ENCODE data around the gene LMAN2L. TPM values are rescaled to one million over a fixed set of nuclear protein-coding genes. Genes with fewer than 3 reads are reported as not detected.
"Not testable (repeated sequence)": the region's sequence is repeated elsewhere in the genome, so short reads cannot be mapped to it uniquely, and the experiment has no call there.

The LMAN2L gene
- total and polyA plus RNA-seq, 2 donors: 10.9 to 16.0 TPM

GRCh38 chr2:96668771-96669170 lies 71.1 kb downstream of the LMAN2L start:
- DNase-seq (ENCODE audit: low read depth in 6 of 9, low spot score in 9 of 9): no peak

GRCh38 chr2:96665717-96666116 lies 74.1 kb downstream of the LMAN2L start:
- not testable (repeated sequence) for H3K27me3 ChIP-seq (ENCODE audit: control insufficient read depth in 2 of 2, insufficient read depth in 1 of 2, low read length in 1 of 2); H3K4me3 ChIP-seq (ENCODE audit: low read length in 2 of 2); H3K4me1 ChIP-seq (ENCODE audit: control insufficient read depth in 2 of 2, insufficient read depth in 2 of 2, low read length in 2 of 2); H3K27ac ChIP-seq (ENCODE audit: low read depth in 1 of 2, low read length in 1 of 2); DNase-seq (ENCODE audit: low read depth in 6 of 9, low spot score in 9 of 9); H3K36me3 ChIP-seq (ENCODE audit: control insufficient read depth in 2 of 2, insufficient read depth in 2 of 2, low read length in 1 of 2); H3K9me3 ChIP-seq (ENCODE audit: control insufficient read depth in 2 of 2, insufficient read depth in 1 of 2, low read length in 1 of 2)
- 96% methylated on average over 3 of the region's 3 CpGs for WGBS

More at GRCh38 chr2:96668771-96669170, 71.1 kb downstream of the LMAN2L start:
- Histone ChIP-seq H3K4me1 (ENCODE audit: control insufficient read depth in 2 of 2, insufficient read depth in 2 of 2, low read length in 2 of 2) (no peaks in the 10 kb centered on the region), H3K27ac (ENCODE audit: low read depth in 1 of 2, low read length in 1 of 2) (no peak overlapping the region), H3K36me3 (ENCODE audit: control insufficient read depth in 2 of 2, insufficient read depth in 2 of 2, low read length in 1 of 2) (no peaks in the 10 kb centered on the region), H3K4me3 (ENCODE audit: low read length in 2 of 2) (no peak overlapping the region), H3K27me3 (ENCODE audit: control insufficient read depth in 2 of 2, insufficient read depth in 1 of 2, low read length in 1 of 2) (no peaks in the 10 kb centered on the region), H3K9me3 (ENCODE audit: control insufficient read depth in 2 of 2, insufficient read depth in 1 of 2, low read length in 1 of 2) (no peaks in the 10 kb centered on the region)
- WGBS: 82% methylated on average over 11 of the region's 11 CpGs

GRCh38 chr2:96665083-96665569 lies 74.7 kb downstream of the LMAN2L start:
- H3K36me3 ChIP-seq (ENCODE audit: control insufficient read depth in 2 of 2, insufficient read depth in 2 of 2, low read length in 1 of 2): no peaks in the 10 kb centered on the region
- no peaks in the 10 kb centered on the region for H3K9me3 ChIP-seq (ENCODE audit: control insufficient read depth in 2 of 2, insufficient read depth in 1 of 2, low read length in 1 of 2)
- H3K27me3 ChIP-seq (ENCODE audit: control insufficient read depth in 2 of 2, insufficient read depth in 1 of 2, low read length in 1 of 2): no peaks in the 10 kb centered on the region
- H3K4me3 ChIP-seq (ENCODE audit: low read length in 2 of 2): no peak overlapping the region
- H3K4me1 ChIP-seq (ENCODE audit: control insufficient read depth in 2 of 2, insufficient read depth in 2 of 2, low read length in 2 of 2): no peaks in the 10 kb centered on the region
- no peak for DNase-seq (ENCODE audit: low read depth in 6 of 9, low spot score in 9 of 9)
- WGBS: 96% methylated on average over 3 of the region's 3 CpGs
- no peak overlapping the region for H3K27ac ChIP-seq (ENCODE audit: low read depth in 1 of 2, low read length in 1 of 2)

GRCh38 chr2:96664366-96664925 lies 75.4 kb downstream of the LMAN2L start:
- no peaks in the 10 kb centered on the region for H3K36me3 ChIP-seq (ENCODE audit: control insufficient read depth in 2 of 2, insufficient read depth in 2 of 2, low read length in 1 of 2)
- no peak for DNase-seq (ENCODE audit: low read depth in 6 of 9, low spot score in 9 of 9)
- WGBS: 98% methylated on average over 3 of the region's 3 CpGs
- no peak overlapping the region for H3K27ac ChIP-seq (ENCODE audit: low read depth in 1 of 2, low read length in 1 of 2)
- H3K9me3 ChIP-seq (ENCODE audit: control insufficient read depth in 2 of 2, insufficient read depth in 1 of 2, low read length in 1 of 2): no peaks in the 10 kb centered on the region
- H3K4me3 ChIP-seq (ENCODE audit: low read length in 2 of 2): no peak overlapping the region
- H3K4me1 ChIP-seq (ENCODE audit: control insufficient read depth in 2 of 2, insufficient read depth in 2 of 2, low read length in 2 of 2): no peaks in the 10 kb centered on the region
- no peaks in the 10 kb centered on the region for H3K27me3 ChIP-seq (ENCODE audit: control insufficient read depth in 2 of 2, insufficient read depth in 1 of 2, low read length in 1 of 2)

- DNase-seq (ENCODE audit: low read depth in 6 of 9, low spot score in 9 of 9): no peak
- Histone ChIP-seq H3K4me1 (ENCODE audit: control insufficient read depth in 2 of 2, insufficient read depth in 2 of 2, low read length in 2 of 2) (no peaks in the 10 kb centered on the region), H3K27me3 (ENCODE audit: control insufficient read depth in 2 of 2, insufficient read depth in 1 of 2, low read length in 1 of 2) (no peaks in the 10 kb centered on the region), H3K27ac (ENCODE audit: low read depth in 1 of 2, low read length in 1 of 2) (no peak overlapping the region), H3K36me3 (ENCODE audit: control insufficient read depth in 2 of 2, insufficient read depth in 2 of 2, low read length in 1 of 2) (no peaks in the 10 kb centered on the region), H3K4me3 (ENCODE audit: low read length in 2 of 2) (no peak overlapping the region), H3K9me3 (ENCODE audit: control insufficient read depth in 2 of 2, insufficient read depth in 1 of 2, low read length in 1 of 2) (no peaks in the 10 kb centered on the region)
- 98% methylated on average over 7 of the region's 7 CpGs for WGBS
Measured at GRCh38 chr2:96663829-96664228, 76.0 kb downstream of the LMAN2L start.

- H3K4me1 ChIP-seq (ENCODE audit: control insufficient read depth in 2 of 2, insufficient read depth in 2 of 2, low read length in 2 of 2): no peaks in the 10 kb centered on the region
- H3K27me3 ChIP-seq (ENCODE audit: control insufficient read depth in 2 of 2, insufficient read depth in 1 of 2, low read length in 1 of 2): no peaks in the 10 kb centered on the region
- WGBS: 97% methylated on average over 5 of the region's 5 CpGs
- no peak for DNase-seq (ENCODE audit: low read depth in 6 of 9, low spot score in 9 of 9)
- H3K9me3 ChIP-seq (ENCODE audit: control insufficient read depth in 2 of 2, insufficient read depth in 1 of 2, low read length in 1 of 2): no peaks in the 10 kb centered on the region
- H3K27ac ChIP-seq (ENCODE audit: low read depth in 1 of 2, low read length in 1 of 2): no peak overlapping the region
- no peak overlapping the region for H3K4me3 ChIP-seq (ENCODE audit: low read length in 2 of 2)
- no peaks in the 10 kb centered on the region for H3K36me3 ChIP-seq (ENCODE audit: control insufficient read depth in 2 of 2, insufficient read depth in 2 of 2, low read length in 1 of 2)
Measured at GRCh38 chr2:96663177-96663576, 76.7 kb downstream of the LMAN2L start.

- WGBS: 99% methylated on average over 9 of the region's 9 CpGs
- no peaks in the 10 kb centered on the region for H3K4me1 ChIP-seq (ENCODE audit: control insufficient read depth in 2 of 2, insufficient read depth in 2 of 2, low read length in 2 of 2)
- H3K27ac ChIP-seq (ENCODE audit: low read depth in 1 of 2, low read length in 1 of 2): no peak overlapping the region
- H3K4me3 ChIP-seq (ENCODE audit: low read length in 2 of 2): no peak overlapping the region
- no peak for DNase-seq (ENCODE audit: low read depth in 6 of 9, low spot score in 9 of 9)
- no peaks in the 10 kb centered on the region for H3K36me3 ChIP-seq (ENCODE audit: control insufficient read depth in 2 of 2, insufficient read depth in 2 of 2, low read length in 1 of 2)
- no peaks in the 10 kb centered on the region for H3K9me3 ChIP-seq (ENCODE audit: control insufficient read depth in 2 of 2, insufficient read depth in 1 of 2, low read length in 1 of 2)
- H3K27me3 ChIP-seq (ENCODE audit: control insufficient read depth in 2 of 2, insufficient read depth in 1 of 2, low read length in 1 of 2): no peaks in the 10 kb centered on the region
Measured at GRCh38 chr2:96662360-96662759, 77.5 kb downstream of the LMAN2L start.

- Histone ChIP-seq H3K27ac (ENCODE audit: low read depth in 1 of 2, low read length in 1 of 2) (no peak overlapping the region), H3K27me3 (ENCODE audit: control insufficient read depth in 2 of 2, insufficient read depth in 1 of 2, low read length in 1 of 2) (no peaks in the 10 kb centered on the region), H3K36me3 (ENCODE audit: control insufficient read depth in 2 of 2, insufficient read depth in 2 of 2, low read length in 1 of 2) (no peaks in the 10 kb centered on the region), H3K9me3 (ENCODE audit: control insufficient read depth in 2 of 2, insufficient read depth in 1 of 2, low read length in 1 of 2) (no peaks in the 10 kb centered on the region), H3K4me1 (ENCODE audit: control insufficient read depth in 2 of 2, insufficient read depth in 2 of 2, low read length in 2 of 2) (no peaks in the 10 kb centered on the region), H3K4me3 (ENCODE audit: low read length in 2 of 2) (no peak overlapping the region)
- 97% methylated on average over 6 of the region's 6 CpGs for WGBS
- DNase-seq (ENCODE audit: low read depth in 6 of 9, low spot score in 9 of 9): no peak
Measured at GRCh38 chr2:96661324-96661723, 78.5 kb downstream of the LMAN2L start.

- H3K27ac ChIP-seq (ENCODE audit: low read depth in 1 of 2, low read length in 1 of 2): no peak overlapping the region
- no peaks in the 10 kb centered on the region for H3K36me3 ChIP-seq (ENCODE audit: control insufficient read depth in 2 of 2, insufficient read depth in 2 of 2, low read length in 1 of 2)
- H3K4me1 ChIP-seq (ENCODE audit: control insufficient read depth in 2 of 2, insufficient read depth in 2 of 2, low read length in 2 of 2): no peaks in the 10 kb centered on the region
- H3K27me3 ChIP-seq (ENCODE audit: control insufficient read depth in 2 of 2, insufficient read depth in 1 of 2, low read length in 1 of 2): no peaks in the 10 kb centered on the region
- no peak overlapping the region for H3K4me3 ChIP-seq (ENCODE audit: low read length in 2 of 2)
- H3K9me3 ChIP-seq (ENCODE audit: control insufficient read depth in 2 of 2, insufficient read depth in 1 of 2, low read length in 1 of 2): no peaks in the 10 kb centered on the region
- no peak for DNase-seq (ENCODE audit: low read depth in 6 of 9, low spot score in 9 of 9)
Measured at GRCh38 chr2:96656540-96656939, 83.3 kb downstream of the LMAN2L start.
